Measurements from ENCODE around the gene TMPRSS4. TPM values are rescaled to one million over a fixed set of nuclear protein-coding genes. Genes with fewer than 3 reads are reported as not detected.

The TMPRSS4 gene
- total and polyA plus RNA-seq, 4 donors, result 4.8 to 10.1 (median 8.7) TPM

- ATAC-seq (ENCODE audit: insufficient read depth, low FRiP score) (no peak), DNase-seq (no peak)
- 91 to 95% methylated on average over 11 of the region's 11 CpGs for WGBS, 2 donors
- Histone ChIP-seq H3K36me3 (ENCODE audit: control insufficient read depth in 4 of 4, insufficient read depth in 4 of 4, low read length in 4 of 4) (no peaks in the 10 kb centered on the region), H3K9ac (ENCODE audit: insufficient read depth in 1 of 2, low read length in 2 of 2) (no peak overlapping the region), H3K27ac (ENCODE audit: low read depth in 1 of 2, low read length in 1 of 2) (no peak overlapping the region), H3K27me3 (ENCODE audit: control insufficient read depth in 3 of 3, insufficient read depth in 3 of 3, low read length in 2 of 3) (no peaks in the 10 kb centered on the region), H3K9me3 (ENCODE audit: control insufficient read depth in 4 of 4, insufficient read depth in 3 of 4, low read length in 3 of 4) (no peaks in the 10 kb centered on the region), H3K4me3 (no peak overlapping the region), H3K4me1 (ENCODE audit: control insufficient read depth in 5 of 5, insufficient read depth in 5 of 5, low read length in 5 of 5) (no peaks in the 10 kb centered on the region)
- no peak for TF ChIP-seq CTCF (IDR thresholded peaks at IDR 0.05; ENCODE audit: control extremely low read depth, extremely low read depth)
These were observed 17.5 kb upstream of the TMPRSS4 start for GRCh38 chr11:118059246-118059940.

- ATAC-seq (ENCODE audit: insufficient read depth, low FRiP score) (no peak), DNase-seq (no peak)
- no peaks in the 10 kb centered on the region for H3K36me3 ChIP-seq (ENCODE audit: control insufficient read depth in 4 of 4, insufficient read depth in 4 of 4, low read length in 4 of 4)
- no peak for TF ChIP-seq CTCF (IDR thresholded peaks at IDR 0.05; ENCODE audit: control extremely low read depth, extremely low read depth)
- H3K9me3 ChIP-seq (ENCODE audit: control insufficient read depth in 4 of 4, insufficient read depth in 3 of 4, low read length in 3 of 4), result no peaks in the 10 kb centered on the region
- 90 to 93% methylated on average over 10 of the region's 10 CpGs for WGBS, 2 donors
- no peaks in the 10 kb centered on the region for H3K4me1 ChIP-seq (ENCODE audit: control insufficient read depth in 5 of 5, insufficient read depth in 5 of 5, low read length in 5 of 5)
- H3K4me3 ChIP-seq, result no peak overlapping the region
- H3K27me3 ChIP-seq (ENCODE audit: control insufficient read depth in 3 of 3, insufficient read depth in 3 of 3, low read length in 2 of 3), result no peaks in the 10 kb centered on the region
- H3K9ac ChIP-seq (ENCODE audit: insufficient read depth in 1 of 2, low read length in 2 of 2), result no peak overlapping the region
- no peak overlapping the region for H3K27ac ChIP-seq (ENCODE audit: low read depth in 1 of 2, low read length in 1 of 2)
These were observed 16.7 kb upstream of the TMPRSS4 start for GRCh38 chr11:118060081-118060661.

- 56 to 57% methylated on average over 7 of the region's 7 CpGs for WGBS, 2 donors
- no peaks in the 10 kb centered on the region for H3K4me1 ChIP-seq (ENCODE audit: control insufficient read depth in 5 of 5, insufficient read depth in 5 of 5, low read length in 5 of 5)
- TF ChIP-seq CTCF (IDR thresholded peaks at IDR 0.05; ENCODE audit: control extremely low read depth, extremely low read depth), result no peak
- no peak overlapping the region for H3K27ac ChIP-seq (ENCODE audit: low read depth in 1 of 2, low read length in 1 of 2)
- no peaks in the 10 kb centered on the region for H3K36me3 ChIP-seq (ENCODE audit: control insufficient read depth in 4 of 4, insufficient read depth in 4 of 4, low read length in 4 of 4)
- H3K4me3 ChIP-seq, result no peak overlapping the region
- no peaks in the 10 kb centered on the region for H3K27me3 ChIP-seq (ENCODE audit: control insufficient read depth in 3 of 3, insufficient read depth in 3 of 3, low read length in 2 of 3)
- ATAC-seq (ENCODE audit: insufficient read depth, low FRiP score) (no peak), DNase-seq (no peak)
- no peak overlapping the region for H3K9ac ChIP-seq (ENCODE audit: insufficient read depth in 1 of 2, low read length in 2 of 2)
- H3K9me3 ChIP-seq (ENCODE audit: control insufficient read depth in 4 of 4, insufficient read depth in 3 of 4, low read length in 3 of 4), result no peaks in the 10 kb centered on the region
These were observed 16.0 kb upstream of the TMPRSS4 start for GRCh38 chr11:118060869-118061268.
